Measurements from ENCODE around the gene CEACAM19. TPM values are rescaled to one million over a fixed set of nuclear protein-coding genes. Genes with fewer than 3 reads are reported as not detected.

Gene CEACAM19
- total RNA-seq, 1 donor from 2014 or later, result 25.8 TPM

GRCh38 chr19:44660081-44660480 is 11.2 kb upstream of the CEACAM19 start:
- Mint-ChIP-seq H3K27ac (no peak overlapping the region), H3K36me3 (ENCODE audit: insufficient read depth) (peaks cover 37% of the 10 kb centered on the region), H3K9me3 (ENCODE audit: low read depth) (no peaks in the 10 kb centered on the region), H3K27me3 (no peaks in the 10 kb centered on the region), H3K4me3 (ENCODE audit: low read depth) (no peak overlapping the region), H3K4me1 (ENCODE audit: low read depth) (peaks cover 3% of the 10 kb centered on the region)
- no peak for TF ChIP-seq CTCF (IDR thresholded peaks at IDR 0.05; ENCODE audit: unreplicated experiment)
- DNase-seq (ENCODE audit: low spot score, unreplicated experiment), result no peak

- no peak overlapping the region for H3K4me3 Mint-ChIP-seq (ENCODE audit: low read depth)
- DNase-seq (ENCODE audit: low spot score, unreplicated experiment), result no peak
- TF ChIP-seq CTCF (IDR thresholded peaks at IDR 0.05; ENCODE audit: unreplicated experiment), result no peak
- H3K36me3 Mint-ChIP-seq (ENCODE audit: insufficient read depth), result peaks cover 32% of the 10 kb centered on the region
- H3K27ac Mint-ChIP-seq, result no peak overlapping the region
- peaks cover 3% of the 10 kb centered on the region for H3K4me1 Mint-ChIP-seq (ENCODE audit: low read depth)
- no peaks in the 10 kb centered on the region for H3K27me3 Mint-ChIP-seq
- no peaks in the 10 kb centered on the region for H3K9me3 Mint-ChIP-seq (ENCODE audit: low read depth)
Observed at GRCh38 chr19:44661205-44661604, 10.1 kb upstream of the CEACAM19 start.

DNA sequence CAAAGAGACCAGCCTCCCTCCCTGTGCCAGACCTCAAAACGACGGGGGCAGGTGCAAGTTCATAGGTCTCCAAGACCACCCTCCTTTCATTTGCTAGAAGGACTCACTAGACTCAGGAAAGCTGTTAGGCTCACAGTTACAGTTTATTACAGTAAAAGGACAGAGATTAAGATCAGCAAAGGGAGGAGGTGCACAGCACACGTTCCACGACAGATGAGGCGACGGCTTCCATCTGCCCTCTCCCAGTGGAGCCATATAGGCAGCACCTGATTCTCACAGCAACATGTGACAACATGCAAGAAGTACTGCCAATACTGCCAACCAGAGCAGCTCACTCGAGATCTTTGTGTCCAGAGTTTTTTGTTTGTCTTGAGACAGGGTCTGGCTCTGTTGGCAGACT is 9.4 kb upstream of the CEACAM19 start:
- TF ChIP-seq CTCF (IDR thresholded peaks at IDR 0.05; ENCODE audit: unreplicated experiment), result no peak
- no peak overlapping the region for H3K27ac Mint-ChIP-seq
- H3K4me3 Mint-ChIP-seq (ENCODE audit: low read depth), result no peak overlapping the region
- no peak for DNase-seq (ENCODE audit: low spot score, unreplicated experiment)
- no peaks in the 10 kb centered on the region for H3K27me3 Mint-ChIP-seq
- H3K4me1 Mint-ChIP-seq (ENCODE audit: low read depth), result peaks cover 2% of the 10 kb centered on the region
- no peaks in the 10 kb centered on the region for H3K9me3 Mint-ChIP-seq (ENCODE audit: low read depth)
- H3K36me3 Mint-ChIP-seq (ENCODE audit: insufficient read depth), result peaks cover 29% of the 10 kb centered on the region

DNA sequence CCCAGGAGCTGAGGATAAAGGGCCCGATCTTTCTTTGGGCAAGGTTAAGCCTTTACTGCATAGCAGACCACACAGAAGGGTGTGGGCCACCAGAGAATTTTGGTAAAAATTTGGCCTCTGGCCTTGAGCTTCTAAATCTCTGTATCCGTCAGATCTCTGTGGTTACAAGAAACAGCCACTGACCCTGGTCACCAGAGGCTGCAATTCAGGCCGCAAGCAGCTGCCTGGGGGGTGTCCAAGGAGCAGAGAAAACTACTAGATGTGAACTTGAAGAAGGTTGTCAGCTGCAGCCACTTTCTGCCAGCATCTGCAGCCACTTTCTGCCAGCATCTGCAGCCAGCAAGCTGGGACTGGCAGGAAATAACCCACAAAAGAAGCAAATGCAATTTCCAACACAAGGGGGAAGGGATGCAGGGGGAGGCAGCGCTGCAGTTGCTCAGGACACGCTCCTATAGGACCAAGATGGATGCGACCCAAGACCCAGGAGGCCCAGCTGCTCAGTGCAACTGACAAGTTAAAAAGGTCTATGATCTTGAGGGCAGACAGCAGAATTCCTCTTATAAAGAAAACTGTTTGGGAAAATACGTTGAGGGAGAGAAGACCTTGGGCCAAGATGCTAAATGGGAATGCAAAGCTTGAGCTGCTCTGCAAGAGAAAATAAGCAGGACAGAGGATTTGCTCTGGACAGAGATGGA is 8.4 kb upstream of the CEACAM19 start:
- H3K36me3 Mint-ChIP-seq (ENCODE audit: insufficient read depth), result peaks cover 22% of the 10 kb centered on the region
- no peaks in the 10 kb centered on the region for H3K27me3 Mint-ChIP-seq
- TF ChIP-seq CTCF (IDR thresholded peaks at IDR 0.05; ENCODE audit: unreplicated experiment), result no peak
- peak overlapping the region; percentile 4 for H3K27ac Mint-ChIP-seq
- H3K9me3 Mint-ChIP-seq (ENCODE audit: low read depth), result no peaks in the 10 kb centered on the region
- DNase-seq (ENCODE audit: low spot score, unreplicated experiment), result no peak
- no peaks in the 10 kb centered on the region for H3K4me1 Mint-ChIP-seq (ENCODE audit: low read depth)
- no peak overlapping the region for H3K4me3 Mint-ChIP-seq (ENCODE audit: low read depth)

GRCh38 chr19:44663996-44664395 is 7.3 kb upstream of the CEACAM19 start:
- Mint-ChIP-seq H3K4me3 (ENCODE audit: low read depth) (no peak overlapping the region), H3K27ac (no peak overlapping the region), H3K36me3 (ENCODE audit: insufficient read depth) (peaks cover 15% of the 10 kb centered on the region), H3K9me3 (ENCODE audit: low read depth) (no peaks in the 10 kb centered on the region), H3K27me3 (no peaks in the 10 kb centered on the region), H3K4me1 (ENCODE audit: low read depth) (no peaks in the 10 kb centered on the region)
- no peak for DNase-seq (ENCODE audit: low spot score, unreplicated experiment)
- no peak for TF ChIP-seq CTCF (IDR thresholded peaks at IDR 0.05; ENCODE audit: unreplicated experiment)

Data from progenitor cell of endocrine pancreas (in vitro differentiated cells).